GM13977 (cell line): ENCODE measurements around the gene TIMM23B.

Source experiments
- DNase-seq: peaks from one replicate; pipeline ENCODE4 v3.0.0; 2012; ENCODE audit warnings: low spot score
- CTCF ChIP-seq: IDR thresholded peaks from 2 replicates; pipeline ENCODE4 v1.5.1; 2012; ENCODE audit warnings: mild to moderate bottlenecking, control low read depth; ENCODE audit not compliant: insufficient read depth; ENCODE audit errors: extremely low read depth, missing control alignments
- in situ Hi-C: fragments of 300-500 bp; cut with MboI; formaldehyde crosslinking; loops from one replicate; pipeline ENCODE4 v1.12.0; 2022; ENCODE audit warnings: low sequenced_read_pairs, low pct_unique_long_range_greater_than_20kb, mixed read lengths, inconsistent platforms; ENCODE audit not compliant: unreplicated experiment

Gene TIMM23B

GRCh38 chr10:50021646-50022045 lies 79.8 kb downstream of the TIMM23B start:
- in situ Hi-C loops: no loop called here

More at GRCh38 chr10:50021646-50022045, 79.8 kb downstream of the TIMM23B start:
- no peak for TF ChIP-seq CTCF
- no peak for DNase-seq
